ENCODE measurements around the gene KIAA1217. TPM values are rescaled to one million over a fixed set of nuclear protein-coding genes. Genes with fewer than 3 reads are reported as not detected.

The KIAA1217 gene
- total RNA-seq, 6 experiments from 2014 or later = 10.4 to 25.5 (median 14.9) TPM

DNA sequence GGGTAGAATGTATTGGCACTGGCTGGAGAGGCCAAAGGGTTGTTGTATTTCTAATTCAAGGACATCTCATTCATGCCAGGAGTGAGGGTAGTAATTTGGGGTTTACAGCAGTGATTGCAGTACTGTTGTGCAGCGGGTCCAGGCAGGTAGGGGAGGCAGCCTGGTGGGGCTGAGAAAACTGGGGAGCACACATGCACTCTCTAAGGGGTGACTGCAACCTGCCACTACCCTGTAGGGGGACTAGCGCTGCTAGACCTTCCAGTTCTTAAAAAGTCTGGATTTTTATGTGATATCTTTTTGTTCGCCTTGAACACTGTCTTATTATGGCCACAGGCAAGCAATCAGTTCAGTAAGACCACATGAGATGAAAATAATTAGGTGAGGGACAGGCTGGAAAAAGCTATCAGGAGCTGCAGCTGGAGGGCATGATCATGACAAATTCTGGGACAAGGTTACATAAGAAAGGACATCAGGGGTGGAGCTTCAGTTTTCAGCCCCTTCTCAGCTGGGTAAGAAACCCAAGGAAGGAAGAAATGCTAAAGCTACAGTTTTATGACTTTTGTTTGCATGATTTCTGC is 365.7 kb downstream of the KIAA1217 start:
- intact Hi-C loops (cut with DNase I) = no loop called here
- Histone ChIP-seq H3K4me3 (no peak overlapping the region), H3K9me3 (no peaks in the 10 kb centered on the region), H3K36me3 (no peaks in the 10 kb centered on the region), H3K27me3 (no peaks in the 10 kb centered on the region), H3K27ac (no peak overlapping the region), H3K4me1 (no peaks in the 10 kb centered on the region)
- WGBS (ENCODE audit: insufficient coverage, low coverage, low lambda C conversion rate, missing lambda C conversion rate) = 78% methylated on average over 2 of the region's 3 CpGs
- DNase-seq (no peak), ATAC-seq (no peak)
- TF ChIP-seq POLR2A (IDR thresholded peaks at IDR 0.05) = no peak
- TF ChIP-seq, protein P1, sequence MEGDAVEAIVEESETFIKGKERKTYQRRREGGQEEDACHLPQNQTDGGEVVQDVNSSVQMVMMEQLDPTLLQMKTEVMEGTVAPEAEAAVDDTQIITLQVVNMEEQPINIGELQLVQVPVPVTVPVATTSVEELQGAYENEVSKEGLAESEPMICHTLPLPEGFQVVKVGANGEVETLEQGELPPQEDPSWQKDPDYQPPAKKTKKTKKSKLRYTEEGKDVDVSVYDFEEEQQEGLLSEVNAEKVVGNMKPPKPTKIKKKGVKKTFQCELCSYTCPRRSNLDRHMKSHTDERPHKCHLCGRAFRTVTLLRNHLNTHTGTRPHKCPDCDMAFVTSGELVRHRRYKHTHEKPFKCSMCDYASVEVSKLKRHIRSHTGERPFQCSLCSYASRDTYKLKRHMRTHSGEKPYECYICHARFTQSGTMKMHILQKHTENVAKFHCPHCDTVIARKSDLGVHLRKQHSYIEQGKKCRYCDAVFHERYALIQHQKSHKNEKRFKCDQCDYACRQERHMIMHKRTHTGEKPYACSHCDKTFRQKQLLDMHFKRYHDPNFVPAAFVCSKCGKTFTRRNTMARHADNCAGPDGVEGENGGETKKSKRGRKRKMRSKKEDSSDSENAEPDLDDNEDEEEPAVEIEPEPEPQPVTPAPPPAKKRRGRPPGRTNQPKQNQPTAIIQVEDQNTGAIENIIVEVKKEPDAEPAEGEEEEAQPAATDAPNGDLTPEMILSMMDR (IDR thresholded peaks at IDR 0.05) = no peak

- no peak for ATAC-seq
- intact Hi-C loops (cut with DNase I) = no loop called here
- H3K27ac ChIP-seq = no peak overlapping the region
- H3K27me3 ChIP-seq = no peaks in the 10 kb centered on the region
- no peak for TF ChIP-seq POLR2A (IDR thresholded peaks at IDR 0.05)
- TF ChIP-seq, protein P1 (IDR thresholded peaks at IDR 0.05) = no peak
- no peaks in the 10 kb centered on the region for H3K36me3 ChIP-seq
- H3K4me3 ChIP-seq = no peak overlapping the region
- DNase-seq = no peak
- no peaks in the 10 kb centered on the region for H3K9me3 ChIP-seq
- no peaks in the 10 kb centered on the region for H3K4me1 ChIP-seq
- WGBS (ENCODE audit: insufficient coverage, low coverage, low lambda C conversion rate, missing lambda C conversion rate) = 60% methylated on average over 10 of the region's 10 CpGs
Measured at GRCh38 chr10:24575481-24576002, 366.6 kb downstream of the KIAA1217 start.

GRCh38 chr10:24579448-24579847 is 370.5 kb downstream of the KIAA1217 start:
- Histone ChIP-seq H3K27me3 (no peaks in the 10 kb centered on the region), H3K27ac (no peak overlapping the region), H3K36me3 (no peaks in the 10 kb centered on the region), H3K4me1 (no peaks in the 10 kb centered on the region), H3K4me3 (no peak overlapping the region), H3K9me3 (no peaks in the 10 kb centered on the region)
- DNase-seq = no peak
- intact Hi-C loops (cut with DNase I) = no loop called here
- TF ChIP-seq POLR2A (IDR thresholded peaks at IDR 0.05) = no peak
- TF ChIP-seq, protein P1 (IDR thresholded peaks at IDR 0.05) = no peak
- ATAC-seq = no peak
- WGBS (ENCODE audit: insufficient coverage, low coverage, low lambda C conversion rate, missing lambda C conversion rate) = 100% methylated on average over 1 of the region's 1 CpG

GRCh38 chr10:24579906-24580305 is 371.0 kb downstream of the KIAA1217 start:
- no peak overlapping the region for H3K27ac ChIP-seq
- ATAC-seq (no peak), DNase-seq (no peak)
- intact Hi-C loops (cut with DNase I) = no loop called here
- no peak overlapping the region for H3K4me3 ChIP-seq
- H3K9me3 ChIP-seq = no peaks in the 10 kb centered on the region
- TF ChIP-seq POLR2A (IDR thresholded peaks at IDR 0.05) = no peak
- TF ChIP-seq, protein P1 (IDR thresholded peaks at IDR 0.05) = no peak
- 69% methylated on average over 4 of the region's 4 CpGs for WGBS (ENCODE audit: insufficient coverage, low coverage, low lambda C conversion rate, missing lambda C conversion rate)
- no peaks in the 10 kb centered on the region for H3K4me1 ChIP-seq
- H3K36me3 ChIP-seq = no peaks in the 10 kb centered on the region
- no peaks in the 10 kb centered on the region for H3K27me3 ChIP-seq
